H1 (cell line): ENCODE measurements around the gene MYOC.

Experiments
- CREB1 ChIP-seq: IDR thresholded peaks from 2 replicates; pipeline ENCODE4 v1.6.1; 2012; ENCODE audit warnings: inconsistent platforms
- EZH2 ChIP-seq: fragments of 200-600 bp; sonication (generic); IDR thresholded peaks from 2 replicates; pipeline ENCODE4 v1.7.1; 2012; ENCODE audit warnings: low read depth, mild to moderate bottlenecking, moderate library complexity, low read length, inconsistent platforms; ENCODE audit not compliant: severe bottlenecking
- MAFK ChIP-seq: IDR thresholded peaks from 2 replicates; pipeline ENCODE4 v1.6.1; 2012; ENCODE audit warnings: low read depth, mild to moderate bottlenecking, improper control_type of control experiment, low read length
- POLR2A ChIP-seq, 2 experiments: IDR thresholded peaks; 1 replicate in 1 of 2; 2 replicates in 1 of 2; pipeline ENCODE4 v1.6.1; 2011; ENCODE audit warnings: low read depth in 2 of 2, low read length in 2 of 2, mild to moderate bottlenecking in 2 of 2; ENCODE audit errors: control extremely low read depth in 1 of 2
- TF ChIP-seq, protein P1 (sequence below), 3 experiments: IDR thresholded peaks; 1 replicate in 2 of 3; 2 replicates in 1 of 3; pipeline versions ENCODE4 v1.5.1 to v1.6.1; 2011; ENCODE audit warnings: low read length in 3 of 3, mild to moderate bottlenecking in 3 of 3, inconsistent platforms in 2 of 3, low read depth in 1 of 3, moderate library complexity in 1 of 3; ENCODE audit not compliant: insufficient read depth in 1 of 3; ENCODE audit errors: control extremely low read depth in 1 of 3

DNA sequence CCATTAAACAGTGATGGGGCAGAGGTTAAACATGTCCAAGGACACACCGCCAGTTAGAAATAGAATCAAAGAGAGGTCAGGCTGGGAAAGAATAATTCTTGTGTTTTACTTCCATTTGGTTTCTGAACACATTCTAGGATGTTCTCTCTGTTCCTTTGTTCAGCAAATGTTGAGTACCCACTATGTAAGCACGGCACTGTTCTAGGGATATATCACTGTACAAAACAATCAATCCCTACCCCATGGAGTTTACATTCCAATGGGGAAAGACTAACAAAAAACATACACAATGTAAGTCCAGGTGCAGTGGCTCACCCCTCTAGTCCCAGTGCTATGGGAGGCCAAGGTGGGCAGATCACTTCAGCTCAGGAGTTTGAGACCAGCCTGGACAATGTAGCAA lies 24.3 kb downstream of the MYOC start:
- TF ChIP-seq, protein P1, sequence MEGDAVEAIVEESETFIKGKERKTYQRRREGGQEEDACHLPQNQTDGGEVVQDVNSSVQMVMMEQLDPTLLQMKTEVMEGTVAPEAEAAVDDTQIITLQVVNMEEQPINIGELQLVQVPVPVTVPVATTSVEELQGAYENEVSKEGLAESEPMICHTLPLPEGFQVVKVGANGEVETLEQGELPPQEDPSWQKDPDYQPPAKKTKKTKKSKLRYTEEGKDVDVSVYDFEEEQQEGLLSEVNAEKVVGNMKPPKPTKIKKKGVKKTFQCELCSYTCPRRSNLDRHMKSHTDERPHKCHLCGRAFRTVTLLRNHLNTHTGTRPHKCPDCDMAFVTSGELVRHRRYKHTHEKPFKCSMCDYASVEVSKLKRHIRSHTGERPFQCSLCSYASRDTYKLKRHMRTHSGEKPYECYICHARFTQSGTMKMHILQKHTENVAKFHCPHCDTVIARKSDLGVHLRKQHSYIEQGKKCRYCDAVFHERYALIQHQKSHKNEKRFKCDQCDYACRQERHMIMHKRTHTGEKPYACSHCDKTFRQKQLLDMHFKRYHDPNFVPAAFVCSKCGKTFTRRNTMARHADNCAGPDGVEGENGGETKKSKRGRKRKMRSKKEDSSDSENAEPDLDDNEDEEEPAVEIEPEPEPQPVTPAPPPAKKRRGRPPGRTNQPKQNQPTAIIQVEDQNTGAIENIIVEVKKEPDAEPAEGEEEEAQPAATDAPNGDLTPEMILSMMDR (IDR thresholded peaks at IDR 0.05; ENCODE audit: control extremely low read depth in 1 of 3, insufficient read depth in 1 of 3, low read depth in 1 of 3, low read length in 3 of 3): no peak
- TF ChIP-seq EZH2 (no peak), CREB1 (no peak), POLR2A (IDR thresholded peaks at IDR 0.05; ENCODE audit: control extremely low read depth in 1 of 2, low read depth in 2 of 2, low read length in 2 of 2) (no peak), MAFK (no peak)
